HepG2 (cell line): ENCODE results near the gene GALNT10. TPM values are rescaled to one million over a fixed set of nuclear protein-coding genes. Genes with fewer than 3 reads are reported as not detected.

Experiments
- ATF7 ChIP-seq, 2 experiments: fragments of 450-650 bp in 1 of 2; sonication (generic) in 1 of 2; formaldehyde crosslinking in 1 of 2; IDR thresholded peaks; 2 replicates each; pipeline versions ENCODE4 v1.4.0 to v1.6.1; 2016 to 2020; ENCODE audit warnings: antibody characterized with exemption in 1 of 2, mild to moderate bottlenecking in 1 of 2, missing genetic modification reagents in 1 of 2
- FOXJ3 ChIP-seq: sonication (generic); formaldehyde crosslinking; IDR thresholded peaks from 2 replicates; pipeline ENCODE4 v1.4.0; 2020; ENCODE audit warnings: missing genetic modification reagents, mild to moderate bottlenecking, borderline replicate concordance
- JUN ChIP-seq: sonication (generic); formaldehyde crosslinking; IDR thresholded peaks from 2 replicates; pipeline ENCODE4 v1.4.0; 2020; ENCODE audit warnings: mild to moderate bottlenecking, missing genetic modification reagents
- KLF13 ChIP-seq: sonication (generic); formaldehyde crosslinking; IDR thresholded peaks from 2 replicates; pipeline ENCODE4 v1.4.0; 2020; ENCODE audit warnings: mild to moderate bottlenecking, missing genetic modification reagents
- KLF16 ChIP-seq, 2 experiments: sonication (generic) in 1 of 2; formaldehyde crosslinking in 1 of 2; IDR thresholded peaks; 2 replicates each; pipeline versions ENCODE4 v1.6.1 to v1.8.0; 2016 to 2023; ENCODE audit warnings: missing genetic modification reagents in 2 of 2, missing compliant biosample characterization in 1 of 2
- NCOR1 ChIP-seq: fragments of 200-600 bp; sonication (generic); IDR thresholded peaks from 2 replicates; pipeline ENCODE4 v1.7.0; 2017; ENCODE audit warnings: antibody characterized with exemption, low read length, borderline replicate concordance
- NR1H2 ChIP-seq: sonication (generic); formaldehyde crosslinking; IDR thresholded peaks from 2 replicates; pipeline ENCODE4 v1.8.1; 2022; ENCODE audit warnings: low read depth, missing genetic modification reagents, borderline replicate concordance
- NR2C2 ChIP-seq: sonication (generic); formaldehyde crosslinking; IDR thresholded peaks from 2 replicates; pipeline ENCODE4 v1.4.0; 2020; ENCODE audit warnings: missing genetic modification reagents, mild to moderate bottlenecking, moderate library complexity, borderline replicate concordance
- XRCC5 ChIP-seq: fragments of 200-400 bp; formaldehyde crosslinking; optimal IDR thresholded peaks from 2 replicates; pipeline ENCODE3; 2017; ENCODE audit warnings: mild to moderate bottlenecking, low read length
- YEATS4 ChIP-seq: sonication (generic); formaldehyde crosslinking; IDR thresholded peaks from 2 replicates; pipeline ENCODE4 v1.4.0; 2020; ENCODE audit warnings: missing genetic modification reagents, borderline replicate concordance
- ZFX ChIP-seq: sonication (generic); formaldehyde crosslinking; IDR thresholded peaks from 2 replicates; pipeline ENCODE4 v1.4.0; 2020; ENCODE audit warnings: mild to moderate bottlenecking, low read depth, missing genetic modification reagents, moderate library complexity
- ZFYVE20 ChIP-seq: sonication (generic); formaldehyde crosslinking; IDR thresholded peaks from 2 replicates; pipeline ENCODE4 v1.8.0; 2023; ENCODE audit warnings: low read depth, mild to moderate bottlenecking, moderate library complexity, missing genetic modification reagents, borderline replicate concordance
- ZNF230 ChIP-seq: sonication (generic); formaldehyde crosslinking; IDR thresholded peaks from 2 replicates; pipeline ENCODE4 v1.4.0; 2020; ENCODE audit warnings: mild to moderate bottlenecking, missing genetic modification reagents
- ZNF383 ChIP-seq: sonication (generic); formaldehyde crosslinking; IDR thresholded peaks from 2 replicates; pipeline ENCODE4 v1.4.0; 2020; ENCODE audit warnings: missing genetic modification reagents, mild to moderate bottlenecking, borderline replicate concordance
- polyA plus RNA-seq, 8 experiments: library from polyadenylated mRNA; depleted of rRNA in 3 of 8; stranded (reverse) in 7 of 8; unstranded in 1 of 8; fragments of >200 nt; fragmentation: Illumina TruSeq in 4 of 8; extraction: Trizol in 4 of 8; gene quantifications; 2 replicates each; pipeline versions ENCODE4 v1.2.1 to v1.2.3, GENCODE V29; 2011 to 2016; ENCODE audit warnings: low read depth in 4 of 8, missing spikeins in 1 of 8, mixed read lengths in 1 of 8; ENCODE audit not compliant: insufficient read depth in 1 of 8
- total RNA-seq, 5 experiments: library from RNA; depleted of rRNA; stranded (reverse); fragments of >200 nt; fragmentation: Illumina TruSeq; extraction: Trizol; gene quantifications; 2 replicates each; pipeline ENCODE4 v1.2.3, GENCODE V29; 2016; ENCODE audit warnings: low read depth in 1 of 5
- TF ChIP-seq, protein P1 (sequence below): sonication (generic); formaldehyde crosslinking; conservative IDR thresholded peaks from 2 replicates; pipeline ENCODE4 v1.4.0; 2020; ENCODE audit warnings: missing genetic modification reagents
- TF ChIP-seq, protein P2 (sequence below): sonication (generic); formaldehyde crosslinking; IDR thresholded peaks from 2 replicates; pipeline ENCODE4 v1.5.1; 2020; ENCODE audit warnings: missing genetic modification reagents, mild to moderate bottlenecking, borderline replicate concordance
- TF ChIP-seq, protein P3 (sequence below): sonication (generic); formaldehyde crosslinking; IDR thresholded peaks from 2 replicates; pipeline ENCODE4 v1.5.1; 2020; ENCODE audit warnings: missing genetic modification reagents, mild to moderate bottlenecking, borderline replicate concordance
- TF ChIP-seq, protein P4 (sequence below): IDR thresholded peaks from 2 replicates; pipeline ENCODE4 v1.6.1; 2012; ENCODE audit warnings: low read depth, low read length, improper control_type of control experiment
- TF ChIP-seq, protein P5 (sequence below): IDR thresholded peaks from 2 replicates; pipeline ENCODE4 v1.6.1; 2016; ENCODE audit warnings: missing genetic modification reagents, missing compliant biosample characterization
- TF ChIP-seq, protein P6 (sequence below): sonication (generic); formaldehyde crosslinking; IDR thresholded peaks from 2 replicates; pipeline ENCODE4 v1.8.0; 2022; ENCODE audit warnings: mild to moderate bottlenecking, missing genetic modification reagents, borderline replicate concordance
- TF ChIP-seq, protein P7 (sequence below): sonication (generic); formaldehyde crosslinking; IDR thresholded peaks from 2 replicates; pipeline ENCODE4 v1.4.0; 2020; ENCODE audit warnings: mild to moderate bottlenecking, missing genetic modification reagents

Gene GALNT10
- total and polyA plus RNA-seq, 2 of the 13 experiments (the other 11 are each of a cell fraction or from before 2014, with no cell fraction given): 8.1 to 11.2 TPM

DNA sequence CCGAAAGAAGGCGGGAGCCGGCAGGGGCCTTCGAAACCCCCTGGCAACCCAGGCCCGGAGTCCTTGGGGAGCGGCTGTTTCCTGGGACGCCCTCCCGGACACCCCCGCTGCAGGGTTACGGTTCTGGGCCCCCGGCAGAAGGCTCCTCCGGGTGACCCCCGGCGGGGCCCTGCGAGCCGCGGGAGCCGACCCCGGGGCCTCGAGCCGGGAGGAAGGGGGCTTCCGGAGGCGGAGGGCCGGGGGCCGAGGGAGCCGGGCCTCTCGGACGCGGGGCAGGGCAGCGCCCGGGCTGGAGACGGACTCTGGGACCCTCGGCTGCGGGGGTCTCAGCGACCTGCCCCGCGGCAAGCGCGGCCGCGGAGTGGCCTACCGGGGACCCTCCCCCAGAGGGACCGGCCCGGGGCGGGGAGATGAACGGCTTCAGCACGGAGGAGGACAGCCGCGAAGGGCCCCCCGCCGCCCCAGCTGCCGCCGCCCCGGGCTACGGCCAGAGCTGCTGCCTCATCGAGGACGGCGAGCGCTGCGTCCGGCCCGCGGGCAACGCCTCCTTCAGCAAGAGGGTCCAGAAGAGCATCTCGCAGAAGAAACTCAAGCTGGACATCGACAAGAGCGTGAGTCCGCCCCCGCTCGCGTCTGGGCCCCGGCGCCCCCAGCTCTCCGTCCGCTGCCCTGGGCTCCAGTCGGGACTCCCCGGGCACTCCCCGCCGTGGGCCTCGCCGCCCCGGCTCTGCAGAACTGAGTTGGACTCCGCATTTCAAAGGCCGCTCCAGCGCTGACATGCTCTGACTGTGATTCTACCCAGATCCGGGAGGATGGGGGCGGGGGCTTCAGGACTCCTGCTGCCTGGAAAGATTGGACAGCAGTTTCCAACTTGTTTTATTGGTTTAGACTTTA lies 255.9 kb downstream of the GALNT10 start (continued):
- TF ChIP-seq KLF16 (CRISPR knock-in tag; IDR thresholded peaks at IDR 0.05): no peak
- TF ChIP-seq, protein P1, sequence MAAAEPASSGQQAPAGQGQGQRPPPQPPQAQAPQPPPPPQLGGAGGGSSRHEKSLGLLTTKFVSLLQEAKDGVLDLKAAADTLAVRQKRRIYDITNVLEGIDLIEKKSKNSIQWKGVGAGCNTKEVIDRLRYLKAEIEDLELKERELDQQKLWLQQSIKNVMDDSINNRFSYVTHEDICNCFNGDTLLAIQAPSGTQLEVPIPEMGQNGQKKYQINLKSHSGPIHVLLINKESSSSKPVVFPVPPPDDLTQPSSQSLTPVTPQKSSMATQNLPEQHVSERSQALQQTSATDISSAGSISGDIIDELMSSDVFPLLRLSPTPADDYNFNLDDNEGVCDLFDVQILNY (CRISPR knock-in tag): no peak
- TF ChIP-seq, protein P2, sequence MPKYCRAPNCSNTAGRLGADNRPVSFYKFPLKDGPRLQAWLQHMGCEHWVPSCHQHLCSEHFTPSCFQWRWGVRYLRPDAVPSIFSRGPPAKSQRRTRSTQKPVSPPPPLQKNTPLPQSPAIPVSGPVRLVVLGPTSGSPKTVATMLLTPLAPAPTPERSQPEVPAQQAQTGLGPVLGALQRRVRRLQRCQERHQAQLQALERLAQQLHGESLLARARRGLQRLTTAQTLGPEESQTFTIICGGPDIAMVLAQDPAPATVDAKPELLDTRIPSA: no peak
- TF ChIP-seq, protein P3, sequence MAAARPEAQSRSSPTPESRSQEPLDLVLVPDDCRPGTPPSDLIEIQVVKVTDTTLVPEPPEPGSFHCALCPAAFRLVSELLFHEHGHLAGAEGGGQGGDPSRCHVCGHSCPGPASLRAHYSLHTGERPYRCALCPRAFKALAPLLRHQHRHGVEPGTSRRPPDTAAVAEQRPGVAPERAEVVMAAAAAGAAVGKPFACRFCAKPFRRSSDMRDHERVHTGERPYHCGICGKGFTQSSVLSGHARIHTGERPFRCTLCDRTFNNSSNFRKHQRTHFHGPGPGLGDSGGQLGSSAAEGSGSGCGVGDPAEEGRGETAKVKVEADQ: no peak
- TF ChIP-seq ATF7 (IDR thresholded peaks at IDR 0.05): no peak
- TF ChIP-seq ATF7 (CRISPR knock-in tag; IDR thresholded peaks at IDR 0.05): no peak
- no peak for TF ChIP-seq NR2C2 (CRISPR knock-in tag)
- no peak for TF ChIP-seq ZNF383 (CRISPR knock-in tag)
- TF ChIP-seq, protein P4, sequence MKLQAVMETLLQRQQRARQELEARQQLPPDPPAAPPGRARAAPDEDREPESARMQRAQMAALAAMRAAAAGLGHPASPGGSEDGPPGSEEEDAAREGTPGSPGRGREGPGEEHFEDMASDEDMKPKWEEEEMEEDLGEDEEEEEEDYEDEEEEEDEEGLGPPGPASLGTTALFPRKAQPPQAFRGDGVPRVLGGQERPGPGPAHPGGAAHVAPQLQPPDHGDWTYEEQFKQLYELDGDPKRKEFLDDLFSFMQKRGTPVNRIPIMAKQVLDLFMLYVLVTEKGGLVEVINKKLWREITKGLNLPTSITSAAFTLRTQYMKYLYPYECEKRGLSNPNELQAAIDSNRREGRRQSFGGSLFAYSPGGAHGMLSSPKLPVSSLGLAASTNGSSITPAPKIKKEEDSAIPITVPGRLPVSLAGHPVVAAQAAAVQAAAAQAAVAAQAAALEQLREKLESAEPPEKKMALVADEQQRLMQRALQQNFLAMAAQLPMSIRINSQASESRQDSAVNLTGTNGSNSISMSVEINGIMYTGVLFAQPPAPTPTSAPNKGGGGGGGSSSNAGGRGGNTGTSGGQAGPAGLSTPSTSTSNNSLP: no peak
- TF ChIP-seq YEATS4 (CRISPR knock-in tag): peak; percentile 23; the same call in 1 of the 2 replicates
- no peak for TF ChIP-seq FOXJ3 (CRISPR knock-in tag)
- no peak for TF ChIP-seq JUN (CRISPR knock-in tag)
- TF ChIP-seq, protein P5, sequence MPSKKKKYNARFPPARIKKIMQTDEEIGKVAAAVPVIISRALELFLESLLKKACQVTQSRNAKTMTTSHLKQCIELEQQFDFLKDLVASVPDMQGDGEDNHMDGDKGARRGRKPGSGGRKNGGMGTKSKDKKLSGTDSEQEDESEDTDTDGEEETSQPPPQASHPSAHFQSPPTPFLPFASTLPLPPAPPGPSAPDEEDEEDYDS (CRISPR knock-in tag): no peak
- no peak for TF ChIP-seq NR1H2 (CRISPR knock-in tag)
- TF ChIP-seq KLF13 (CRISPR knock-in tag): no peak
- peak; percentile 36 for TF ChIP-seq XRCC5
- TF ChIP-seq ZNF230 (CRISPR knock-in tag): peak; percentile 62; the same call in 1 of the 2 replicates
- TF ChIP-seq, protein P6, sequence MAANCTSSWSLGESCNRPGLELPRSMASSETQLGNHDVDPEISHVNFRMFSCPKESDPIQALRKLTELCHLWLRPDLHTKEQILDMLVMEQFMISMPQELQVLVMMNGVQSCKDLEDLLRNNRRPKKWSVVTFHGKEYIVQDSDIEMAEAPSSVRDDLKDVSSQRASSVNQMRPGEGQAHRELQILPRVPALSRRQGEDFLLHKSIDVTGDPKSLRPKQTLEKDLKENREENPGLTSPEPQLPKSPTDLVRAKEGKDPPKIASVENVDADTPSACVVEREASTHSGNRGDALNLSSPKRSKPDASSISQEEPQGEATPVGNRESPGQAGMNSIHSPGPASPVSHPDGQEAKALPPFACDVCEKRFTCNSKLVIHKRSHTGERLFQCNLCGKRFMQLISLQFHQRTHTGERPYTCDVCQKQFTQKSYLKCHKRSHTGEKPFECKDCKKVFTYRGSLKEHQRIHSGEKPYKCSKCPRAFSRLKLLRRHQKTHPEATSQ: no peak
- TF ChIP-seq, protein P7, sequence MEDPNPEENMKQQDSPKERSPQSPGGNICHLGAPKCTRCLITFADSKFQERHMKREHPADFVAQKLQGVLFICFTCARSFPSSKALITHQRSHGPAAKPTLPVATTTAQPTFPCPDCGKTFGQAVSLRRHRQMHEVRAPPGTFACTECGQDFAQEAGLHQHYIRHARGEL (CRISPR knock-in tag): no peak
- TF ChIP-seq ZFYVE20 (CRISPR knock-in tag): no peak
- no peak for TF ChIP-seq NCOR1
- TF ChIP-seq ZFX (CRISPR knock-in tag): peak; percentile 71
